NB4 (cell line): ENCODE results near the gene AKAP6.

Source experiments
- MYC ChIP-seq: IDR thresholded peaks from 2 replicates; pipeline ENCODE4 v1.6.1; 2011; ENCODE audit warnings: low read depth, low read length
- POLR2A ChIP-seq: IDR thresholded peaks from 2 replicates; pipeline ENCODE4 v1.6.1; 2011; ENCODE audit warnings: mild to moderate bottlenecking; ENCODE audit not compliant: insufficient read length; ENCODE audit errors: extremely low read depth
- TF ChIP-seq, protein P1 (sequence below): IDR thresholded peaks from one replicate; pipeline ENCODE4 v1.5.1; 2012; ENCODE audit warnings: low read depth, low read length
- TF ChIP-seq, protein P2 (sequence below): IDR thresholded peaks from 2 replicates; pipeline ENCODE4 v1.6.1; 2011; ENCODE audit warnings: low read depth, low read length

DNA sequence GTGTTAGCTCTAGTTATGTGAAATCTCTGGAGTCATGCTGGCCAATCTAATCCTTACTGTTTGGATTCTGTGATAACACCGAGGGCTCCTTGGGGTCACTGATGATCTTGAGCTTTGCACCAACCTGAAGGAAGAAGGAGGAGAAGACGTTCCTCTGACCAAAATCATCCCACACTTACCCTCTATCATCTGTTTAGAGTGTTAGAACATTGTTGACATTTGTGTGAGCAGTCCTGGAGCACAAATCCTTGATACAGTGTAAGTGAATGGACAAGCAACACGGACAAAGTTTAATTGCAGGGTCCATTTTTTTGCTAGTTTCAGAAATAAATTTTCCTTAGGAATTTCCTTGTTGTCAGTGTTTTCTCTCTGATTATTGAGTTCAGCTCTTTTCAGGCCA, 181.7 kb downstream of the AKAP6 start:
- TF ChIP-seq, protein P1, sequence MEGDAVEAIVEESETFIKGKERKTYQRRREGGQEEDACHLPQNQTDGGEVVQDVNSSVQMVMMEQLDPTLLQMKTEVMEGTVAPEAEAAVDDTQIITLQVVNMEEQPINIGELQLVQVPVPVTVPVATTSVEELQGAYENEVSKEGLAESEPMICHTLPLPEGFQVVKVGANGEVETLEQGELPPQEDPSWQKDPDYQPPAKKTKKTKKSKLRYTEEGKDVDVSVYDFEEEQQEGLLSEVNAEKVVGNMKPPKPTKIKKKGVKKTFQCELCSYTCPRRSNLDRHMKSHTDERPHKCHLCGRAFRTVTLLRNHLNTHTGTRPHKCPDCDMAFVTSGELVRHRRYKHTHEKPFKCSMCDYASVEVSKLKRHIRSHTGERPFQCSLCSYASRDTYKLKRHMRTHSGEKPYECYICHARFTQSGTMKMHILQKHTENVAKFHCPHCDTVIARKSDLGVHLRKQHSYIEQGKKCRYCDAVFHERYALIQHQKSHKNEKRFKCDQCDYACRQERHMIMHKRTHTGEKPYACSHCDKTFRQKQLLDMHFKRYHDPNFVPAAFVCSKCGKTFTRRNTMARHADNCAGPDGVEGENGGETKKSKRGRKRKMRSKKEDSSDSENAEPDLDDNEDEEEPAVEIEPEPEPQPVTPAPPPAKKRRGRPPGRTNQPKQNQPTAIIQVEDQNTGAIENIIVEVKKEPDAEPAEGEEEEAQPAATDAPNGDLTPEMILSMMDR, result no peak
- TF ChIP-seq MYC (no peak), POLR2A (no peak)
- TF ChIP-seq, protein P2, sequence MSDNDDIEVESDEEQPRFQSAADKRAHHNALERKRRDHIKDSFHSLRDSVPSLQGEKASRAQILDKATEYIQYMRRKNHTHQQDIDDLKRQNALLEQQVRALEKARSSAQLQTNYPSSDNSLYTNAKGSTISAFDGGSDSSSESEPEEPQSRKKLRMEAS, result no peak
